ENCODE measurements around the gene ACSL6.
"Not testable (repeated sequence)": the region's sequence is repeated elsewhere in the genome, so short reads cannot be mapped to it uniquely, and the experiment has no call there.

ACSL6 gene

GRCh38 chr5:131926168-131926567, 85.3 kb downstream of the ACSL6 start:
- no peak for DNase-seq

GRCh38 chr5:131916481-131916880, 95.0 kb downstream of the ACSL6 start:
- no peak for DNase-seq

GRCh38 chr5:131914472-131914871, 97.0 kb downstream of the ACSL6 start:
- no peak for DNase-seq

GRCh38 chr5:131913603-131914002, 97.9 kb downstream of the ACSL6 start:
- DNase-seq = no peak

GRCh38 chr5:131906668-131907067, 104.8 kb downstream of the ACSL6 start:
- DNase-seq = no peak

- not testable (repeated sequence) for DNase-seq
These were observed 109.2 kb downstream of the ACSL6 start for GRCh38 chr5:131902266-131902665.
